Ureter (tissue), 1 donor: Measurements from ENCODE around the gene POU2F1. TPM values are rescaled to one million over a fixed set of nuclear protein-coding genes. Genes with fewer than 3 reads are reported as not detected.
"Not testable (repeated sequence)": the region's sequence is repeated elsewhere in the genome, so short reads cannot be mapped to it uniquely, and the experiment has no call there.

Source experiments
- DNase-seq: peaks from one replicate; pipeline ENCODE4 v3.0.0-alpha.2; 2020; ENCODE audit warnings: low spot score
- total RNA-seq: library from RNA; stranded (reverse); gene quantifications from one replicate; pipeline ENCODE4 v1.2.4, GENCODE V29; 2023
- donor health status: DM: yes; HTN: yes; CAD: no.

POU2F1 gene
- total RNA-seq, 1 donor from 2014 or later: 31.5 TPM

GRCh38 chr1:167205306-167206050 lies 15.2 kb upstream of the POU2F1 start:
- not testable (repeated sequence) for DNase-seq

GRCh38 chr1:167206166-167206835 lies 14.4 kb upstream of the POU2F1 start:
- DNase-seq: no peak

GRCh38 chr1:167207940-167208623 lies 12.6 kb upstream of the POU2F1 start:
- DNase-seq: no peak

- no peak for DNase-seq
Measured at GRCh38 chr1:167208624-167208976, 12.1 kb upstream of the POU2F1 start.

GRCh38 chr1:167209044-167209443 lies 11.6 kb upstream of the POU2F1 start:
- DNase-seq: no peak

- no peak for DNase-seq
Measured at GRCh38 chr1:167210966-167211674, 9.6 kb upstream of the POU2F1 start.

- no peak for DNase-seq
Measured at GRCh38 chr1:167212025-167212424, 8.7 kb upstream of the POU2F1 start.

- no peak for DNase-seq
Measured at GRCh38 chr1:167216809-167217208, 3.9 kb upstream of the POU2F1 start.

GRCh38 chr1:167219194-167219593 lies 1.5 kb upstream of the POU2F1 start:
- no peak for DNase-seq

GRCh38 chr1:167219646-167220536 lies 795 bp upstream of the POU2F1 start:
- peak; percentile 84 for DNase-seq

- peak; percentile 52 for DNase-seq
Measured at GRCh38 chr1:167221126-167221737, 546 bp downstream of the POU2F1 start.

- peak; percentile 71 for DNase-seq
Measured at GRCh38 chr1:167221738-167222610, 1.3 kb downstream of the POU2F1 start.

- DNase-seq: no peak
Measured at GRCh38 chr1:167223144-167224103, 2.7 kb downstream of the POU2F1 start.

- DNase-seq: not testable (repeated sequence)
Measured at GRCh38 chr1:167224734-167225235, 4.1 kb downstream of the POU2F1 start.

GRCh38 chr1:167225920-167226319 lies 5.2 kb downstream of the POU2F1 start:
- DNase-seq: no peak

GRCh38 chr1:167227934-167228378 lies 7.3 kb downstream of the POU2F1 start:
- DNase-seq: no peak

GRCh38 chr1:167229719-167230385 lies 9.2 kb downstream of the POU2F1 start:
- DNase-seq: no peak

- no peak for DNase-seq
Measured at GRCh38 chr1:167230437-167230836, 9.8 kb downstream of the POU2F1 start.
